GM08714 (cell line): ENCODE measurements around the gene RBFOX2.

Source experiments
- H3K4me3 ChIP-seq: fragments of 200-500 bp; sonication (Bioruptor generic); 2 replicates; pipeline ENCODE4 v1.5.1; 2014; ENCODE audit warnings: mild to moderate bottlenecking, low read length, inconsistent platforms
- ZNF274 ChIP-seq: IDR thresholded peaks from 2 replicates; pipeline ENCODE4 v1.6.1; 2012; ENCODE audit warnings: mild to moderate bottlenecking, low read depth, low read length

The RBFOX2 gene

DNA sequence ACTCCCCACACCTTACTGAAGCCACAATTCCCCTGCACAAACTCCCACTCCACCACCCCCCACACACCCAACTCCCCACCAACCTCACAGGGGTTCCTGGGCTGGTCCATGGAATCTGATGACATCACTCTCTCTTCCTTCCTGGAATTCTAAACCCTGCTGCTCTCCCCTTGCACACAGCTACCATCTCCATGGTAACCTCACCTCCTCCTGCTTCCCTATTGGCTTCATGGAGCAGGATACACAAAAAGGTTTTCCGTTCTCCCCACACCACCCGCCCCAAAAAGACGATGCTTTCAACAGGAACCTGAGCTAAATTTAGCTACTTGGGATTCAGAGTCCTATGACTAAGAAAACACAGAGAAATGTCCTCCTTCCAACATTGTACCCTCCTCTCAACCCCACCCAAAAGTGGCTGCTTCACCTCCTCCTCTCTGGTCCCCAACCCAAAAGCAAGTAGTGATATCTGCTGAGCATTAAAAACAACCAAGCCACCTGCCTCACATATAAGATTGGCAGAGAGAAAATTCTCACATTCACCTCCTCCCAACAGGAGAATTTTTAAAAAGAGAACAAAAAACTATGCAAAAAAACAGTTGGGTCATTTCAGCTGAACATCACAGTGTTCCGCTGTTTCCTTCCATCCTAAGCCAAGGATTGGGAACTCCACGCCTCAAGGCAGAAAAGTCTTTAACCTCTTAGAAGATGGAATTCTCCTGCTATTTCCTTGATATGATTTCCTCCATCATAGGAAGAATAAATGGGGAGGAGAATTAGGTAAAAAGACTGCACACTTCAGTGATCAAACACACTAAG is 66.9 kb downstream of the RBFOX2 start:
- H3K4me3 ChIP-seq = no peak overlapping the region
- no peak for TF ChIP-seq ZNF274

DNA sequence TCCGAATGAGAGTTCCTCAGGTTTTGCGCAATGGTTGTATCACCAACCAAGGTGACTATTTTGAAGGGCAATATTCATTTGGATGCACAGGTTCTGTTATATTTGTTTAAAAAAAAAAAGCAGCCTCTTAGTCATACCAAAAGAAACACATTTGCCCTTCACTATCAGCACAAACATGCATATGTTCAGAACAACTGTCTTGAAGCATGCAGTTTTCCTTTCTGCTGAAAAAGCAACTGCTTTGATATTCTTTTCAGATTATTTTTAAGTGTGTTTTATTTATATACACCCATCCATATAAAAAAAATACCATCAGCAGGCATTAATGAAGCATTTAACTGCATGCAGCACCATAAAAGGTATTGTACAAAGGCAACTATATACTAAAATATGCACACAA is 67.8 kb downstream of the RBFOX2 start:
- H3K4me3 ChIP-seq = no peak overlapping the region
- no peak for TF ChIP-seq ZNF274

DNA sequence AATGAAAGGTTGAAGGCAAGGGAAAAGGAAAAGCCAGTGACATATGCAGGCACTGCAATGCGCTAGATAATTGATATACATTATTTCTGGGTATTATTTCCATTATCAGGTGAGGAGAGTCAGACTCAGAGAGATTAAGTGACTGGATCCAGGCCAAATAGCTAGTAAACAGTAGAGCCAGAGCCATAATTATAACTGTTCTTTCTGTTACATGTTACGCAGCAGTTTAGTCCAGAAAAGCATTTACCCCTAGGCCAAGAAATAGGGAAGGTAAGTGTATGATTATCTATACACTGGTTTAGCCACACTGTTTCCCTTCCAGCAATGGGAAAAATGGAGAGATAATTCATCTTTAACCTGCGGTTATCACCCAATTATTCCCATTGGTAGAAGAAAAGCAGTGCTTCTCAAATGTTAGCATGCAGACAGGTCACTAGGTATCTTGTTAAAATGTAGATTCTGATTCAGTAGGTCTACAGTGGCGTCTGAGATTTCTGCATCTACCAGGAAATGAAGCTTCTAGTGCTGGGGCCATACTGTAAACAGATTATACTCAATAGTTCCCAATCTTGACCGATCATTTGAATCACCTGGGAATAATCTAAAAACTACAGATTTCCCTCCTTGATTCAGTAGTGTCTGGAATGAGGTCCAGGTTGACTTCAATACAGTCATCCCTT is 69.4 kb downstream of the RBFOX2 start:
- TF ChIP-seq ZNF274 = no peak
- no peak overlapping the region for H3K4me3 ChIP-seq

DNA sequence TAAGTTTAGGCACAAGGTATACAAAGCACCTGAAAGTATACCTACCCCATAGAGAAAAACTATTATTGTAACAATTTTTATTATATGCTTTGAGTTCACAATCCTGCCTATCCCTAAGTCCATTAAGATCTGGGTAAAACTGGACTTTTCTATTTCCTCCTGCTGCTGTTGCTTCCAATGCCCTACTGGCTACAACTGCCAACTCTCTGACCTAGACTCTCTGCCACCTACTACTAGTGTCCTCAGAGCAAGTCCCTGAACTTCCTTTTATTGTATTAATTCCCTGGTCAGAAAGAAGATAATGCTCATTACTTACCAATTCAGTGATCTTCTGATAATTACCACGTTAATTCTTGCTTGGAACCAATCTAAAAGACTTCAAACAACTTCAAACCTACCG is 70.3 kb downstream of the RBFOX2 start:
- H3K4me3 ChIP-seq = no peak overlapping the region

DNA sequence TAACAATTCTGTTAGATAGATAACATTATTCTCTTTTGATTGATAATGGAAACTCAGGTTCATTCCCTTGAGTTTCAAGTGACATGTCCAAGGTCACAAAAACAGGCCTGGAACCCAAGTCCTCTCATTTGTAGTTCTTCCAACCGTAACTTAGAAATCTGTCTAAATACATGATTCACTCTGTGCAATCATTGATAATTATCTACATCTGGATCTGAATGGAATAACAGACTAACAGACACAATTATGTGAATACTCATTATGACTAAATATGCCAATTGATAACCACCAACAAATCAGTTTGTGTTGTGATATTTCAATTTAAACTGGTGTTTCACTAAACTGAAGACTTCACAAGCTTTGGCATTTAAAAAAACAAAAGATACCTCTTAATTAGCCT is 71.0 kb downstream of the RBFOX2 start:
- TF ChIP-seq ZNF274 = no peak
- no peak overlapping the region for H3K4me3 ChIP-seq

More for the DNA sequence above, 70.3 kb downstream of the RBFOX2 start:
- TF ChIP-seq ZNF274 = no peak

- no peak for TF ChIP-seq ZNF274
- no peak overlapping the region for H3K4me3 ChIP-seq
These were observed 71.8 kb downstream of the RBFOX2 start for GRCh38 chr22:35956850-35957249.

GRCh38 chr22:35955546-35955945 is 73.1 kb downstream of the RBFOX2 start:
- no peak for TF ChIP-seq ZNF274
- no peak overlapping the region for H3K4me3 ChIP-seq

DNA sequence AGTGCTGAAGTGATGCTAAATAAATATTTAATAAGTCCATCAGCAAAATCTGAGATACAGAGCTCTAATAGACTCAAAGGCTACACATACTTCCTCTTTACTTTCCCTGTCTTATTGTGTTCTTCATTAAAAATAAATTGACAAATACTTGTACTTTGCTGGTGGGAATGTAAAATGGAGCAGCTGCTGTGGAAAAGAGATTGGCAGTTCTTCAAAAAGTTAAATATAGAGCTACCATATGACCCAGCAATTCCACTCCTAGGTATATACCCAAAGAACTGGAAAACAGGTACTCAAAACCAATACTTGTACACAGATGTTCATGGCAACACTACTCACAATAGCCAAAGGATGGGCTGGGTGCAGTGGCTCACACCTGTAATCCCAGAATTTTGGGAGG is 76.0 kb downstream of the RBFOX2 start:
- no peak overlapping the region for H3K4me3 ChIP-seq
- no peak for TF ChIP-seq ZNF274

DNA sequence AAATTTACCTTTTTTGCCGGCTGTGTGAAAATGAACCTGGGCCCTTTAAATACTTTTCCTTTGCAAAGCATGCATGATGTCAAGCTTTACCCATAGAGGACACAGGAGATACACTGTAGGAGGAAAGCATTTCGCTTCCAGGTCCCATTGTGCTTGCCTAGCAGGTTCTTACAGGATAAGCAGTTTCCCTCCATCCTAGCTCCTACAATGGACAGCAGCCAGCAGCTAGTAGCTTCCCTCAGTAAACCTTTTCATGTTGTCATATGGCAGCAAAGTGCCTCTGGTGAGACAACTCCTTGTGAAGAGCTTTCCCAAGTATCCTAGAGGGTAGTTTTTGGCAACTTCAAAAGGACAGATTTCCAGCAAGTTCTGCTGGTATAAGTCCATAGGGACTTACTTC is 78.4 kb downstream of the RBFOX2 start:
- no peak overlapping the region for H3K4me3 ChIP-seq
- TF ChIP-seq ZNF274 = no peak

- H3K4me3 ChIP-seq = no peak overlapping the region
- no peak for TF ChIP-seq ZNF274
These were observed 79.4 kb downstream of the RBFOX2 start for GRCh38 chr22:35949243-35949642.

DNA sequence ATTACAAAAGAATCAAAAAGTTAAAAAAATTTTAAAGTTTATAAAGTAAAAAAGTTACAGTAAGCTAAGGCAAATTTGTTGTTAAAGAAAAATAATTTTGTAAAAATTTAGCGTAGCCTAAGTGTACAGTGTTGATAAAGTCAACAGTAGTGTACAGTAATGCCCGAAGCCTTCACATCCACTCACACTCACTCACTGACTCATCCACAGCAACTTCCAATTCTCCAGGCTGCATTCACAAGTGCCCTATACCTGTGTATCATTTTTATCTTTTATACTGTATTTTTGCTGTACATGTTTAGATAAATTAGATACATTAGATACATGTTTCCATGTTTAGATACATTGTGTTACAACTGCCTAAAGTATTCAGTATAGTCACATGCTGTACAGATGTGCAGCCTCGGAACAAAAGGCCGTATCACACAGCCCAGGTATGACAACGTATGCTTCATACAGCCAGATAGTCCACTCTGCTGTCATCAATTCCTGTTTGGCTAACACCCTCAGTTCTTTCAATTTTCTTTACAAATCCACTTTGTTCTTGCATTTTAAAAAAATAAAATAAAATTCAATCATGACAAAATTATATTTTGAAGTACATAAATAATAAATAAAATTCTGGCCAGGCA is 80.7 kb downstream of the RBFOX2 start:
- H3K4me3 ChIP-seq = no peak overlapping the region
- TF ChIP-seq ZNF274 = no peak

GRCh38 chr22:35944458-35944857 is 84.2 kb downstream of the RBFOX2 start:
- TF ChIP-seq ZNF274 = no peak

GRCh38 chr22:35940166-35940565 is 88.5 kb downstream of the RBFOX2 start:
- no peak overlapping the region for H3K4me3 ChIP-seq
- no peak for TF ChIP-seq ZNF274

More at GRCh38 chr22:35944458-35944857, 84.2 kb downstream of the RBFOX2 start:
- H3K4me3 ChIP-seq = no peak overlapping the region

GRCh38 chr22:35938226-35938625 is 90.4 kb downstream of the RBFOX2 start:
- H3K4me3 ChIP-seq = no peak overlapping the region
- no peak for TF ChIP-seq ZNF274

DNA sequence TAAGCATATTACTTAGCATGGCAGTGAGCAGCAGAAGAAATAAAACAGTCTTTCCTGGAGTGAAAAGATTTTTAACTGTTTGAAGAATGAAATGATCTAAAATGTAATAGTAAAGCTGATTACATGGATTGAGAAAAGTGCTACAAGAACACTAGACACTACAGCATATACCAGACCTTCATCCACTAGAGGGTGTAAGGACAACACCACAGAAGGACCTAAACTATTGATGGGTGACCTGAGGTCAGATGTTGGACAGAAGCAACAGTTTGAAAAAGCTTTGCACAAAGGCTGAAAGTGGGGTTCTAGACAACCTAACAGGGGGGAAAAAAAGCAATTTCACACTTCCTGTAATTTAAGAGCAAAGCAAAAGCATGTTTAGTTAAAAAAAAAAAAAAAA is 97.7 kb downstream of the RBFOX2 start:
- no peak for TF ChIP-seq ZNF274
- H3K4me3 ChIP-seq = no peak overlapping the region

- no peak for TF ChIP-seq ZNF274
- no peak overlapping the region for H3K4me3 ChIP-seq
These were observed 100.3 kb downstream of the RBFOX2 start for GRCh38 chr22:35928285-35928798.
